Erythroblast (primary cell): ENCODE results near the gene ANKRD12.

ENCODE experiments used
- GATA1 ChIP-seq: IDR thresholded peaks from 2 replicates; pipeline ENCODE4 v1.6.1; 2011; ENCODE audit warnings: low read depth, mild to moderate bottlenecking, control low read depth, low read length, moderate library complexity
- POLR2A ChIP-seq: IDR thresholded peaks from 2 replicates; pipeline ENCODE4 v1.6.1; 2011; ENCODE audit warnings: mild to moderate bottlenecking, low read length

DNA sequence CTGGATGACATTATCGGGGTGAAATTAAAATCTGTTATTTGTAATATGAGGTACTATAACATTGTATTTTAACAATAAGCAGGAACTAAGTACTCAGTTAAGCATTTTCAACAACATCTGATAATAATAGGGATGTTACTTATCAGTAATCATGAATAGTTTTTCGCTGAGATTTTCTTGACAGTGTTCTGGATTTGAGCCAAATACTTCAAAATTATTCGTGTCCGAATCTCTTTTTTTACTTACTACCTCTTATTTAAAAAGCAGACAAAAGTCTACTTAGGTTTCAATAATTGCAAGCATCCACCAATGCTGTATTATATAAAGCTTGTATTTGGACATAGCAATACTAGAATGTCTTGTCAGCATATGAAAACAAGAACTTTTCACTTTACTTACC, 6.4 kb upstream of the ANKRD12 start:
- no peak for TF ChIP-seq POLR2A
- no peak for TF ChIP-seq GATA1
